NCI-H774 (cell line): ENCODE measurements around the gene PREP.
"Not testable (repeated sequence)": the region's sequence is repeated elsewhere in the genome, so short reads cannot be mapped to it uniquely, and the experiment has no call there.

Source experiments
- DNase-seq: peaks from one replicate; lab custom pipeline; 2025; lab: John Stamatoyannopoulos, UW

Gene PREP

DNA sequence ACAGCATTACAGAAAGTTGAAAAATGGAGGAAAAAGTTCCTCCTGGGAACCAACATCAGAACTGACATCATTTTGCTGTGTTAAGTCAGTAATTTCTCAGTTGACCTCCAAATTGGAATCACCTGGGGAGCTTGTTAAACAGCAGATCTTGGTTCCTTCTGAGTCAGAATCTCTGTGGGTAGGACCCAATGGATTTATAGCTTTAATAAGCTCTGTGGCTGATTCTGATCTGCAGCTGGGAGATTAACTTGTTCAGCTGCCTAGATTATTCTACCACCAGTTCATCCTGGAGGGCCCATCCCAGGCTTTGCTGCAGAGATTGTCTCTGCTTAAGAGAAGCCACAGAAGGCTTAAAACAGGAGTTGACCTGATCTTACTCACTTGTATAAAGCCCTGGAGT lies 132.4 kb downstream of the PREP start:
- DNase-seq, result no peak

DNA sequence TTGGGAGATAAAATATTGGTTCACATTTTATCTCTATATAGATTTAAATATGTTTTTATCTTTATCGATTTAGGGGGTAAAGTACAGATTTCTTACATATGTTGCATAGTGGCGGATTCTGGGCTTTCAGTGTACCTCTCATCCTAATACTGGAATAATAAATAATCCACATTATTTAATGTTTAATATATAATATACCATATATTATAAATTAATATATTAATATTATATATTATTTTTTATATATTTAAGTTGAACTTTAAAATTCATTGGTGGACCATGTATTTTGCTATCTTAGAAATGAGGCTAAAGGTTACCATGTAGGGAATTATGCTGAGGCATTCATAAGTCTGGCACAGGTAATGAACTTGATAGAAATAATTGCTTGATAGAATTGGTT lies 133.5 kb downstream of the PREP start:
- DNase-seq, result no peak

DNA sequence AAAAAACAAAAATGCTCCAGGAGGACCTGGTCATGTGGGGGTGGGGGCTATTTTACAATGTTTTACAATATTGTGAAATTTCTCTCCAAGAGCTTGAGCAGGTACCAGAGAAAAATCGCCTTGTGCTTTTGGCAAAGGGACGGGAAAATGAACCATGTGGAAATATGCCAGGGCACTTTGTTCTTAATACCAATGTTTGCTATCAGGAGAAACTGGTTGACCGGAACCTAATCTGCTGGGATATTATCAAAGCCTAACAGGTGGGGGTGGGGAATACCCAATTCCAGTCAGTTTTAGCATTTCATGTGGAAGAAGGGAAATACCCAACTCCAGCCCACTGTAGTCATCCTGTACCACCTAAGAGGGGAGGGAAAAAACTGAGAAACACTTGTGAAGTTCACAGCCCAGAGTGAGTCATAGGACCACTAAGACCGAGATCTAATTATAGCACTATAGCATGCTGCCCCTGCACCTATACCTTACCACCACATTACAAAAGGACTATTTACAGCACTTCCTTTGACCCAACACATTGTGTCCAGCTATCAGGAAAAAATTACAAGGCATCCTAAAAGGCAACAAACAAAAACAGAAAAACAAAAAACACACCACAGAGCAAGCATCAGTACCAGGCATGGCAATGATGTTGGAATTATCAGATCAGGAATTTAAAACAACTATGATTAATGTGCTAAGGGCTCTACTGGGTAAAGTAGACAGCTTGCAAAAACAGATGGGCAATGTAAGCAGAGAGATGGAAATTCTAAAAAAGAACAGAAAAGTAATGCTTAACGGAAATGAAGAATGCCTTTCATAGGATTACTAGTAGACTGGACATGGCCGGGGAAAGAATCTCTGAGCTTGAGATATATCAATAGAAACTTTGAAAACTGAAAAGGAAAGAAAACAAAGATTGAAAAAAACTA lies 138.9 kb downstream of the PREP start:
- DNase-seq, result no peak

DNA sequence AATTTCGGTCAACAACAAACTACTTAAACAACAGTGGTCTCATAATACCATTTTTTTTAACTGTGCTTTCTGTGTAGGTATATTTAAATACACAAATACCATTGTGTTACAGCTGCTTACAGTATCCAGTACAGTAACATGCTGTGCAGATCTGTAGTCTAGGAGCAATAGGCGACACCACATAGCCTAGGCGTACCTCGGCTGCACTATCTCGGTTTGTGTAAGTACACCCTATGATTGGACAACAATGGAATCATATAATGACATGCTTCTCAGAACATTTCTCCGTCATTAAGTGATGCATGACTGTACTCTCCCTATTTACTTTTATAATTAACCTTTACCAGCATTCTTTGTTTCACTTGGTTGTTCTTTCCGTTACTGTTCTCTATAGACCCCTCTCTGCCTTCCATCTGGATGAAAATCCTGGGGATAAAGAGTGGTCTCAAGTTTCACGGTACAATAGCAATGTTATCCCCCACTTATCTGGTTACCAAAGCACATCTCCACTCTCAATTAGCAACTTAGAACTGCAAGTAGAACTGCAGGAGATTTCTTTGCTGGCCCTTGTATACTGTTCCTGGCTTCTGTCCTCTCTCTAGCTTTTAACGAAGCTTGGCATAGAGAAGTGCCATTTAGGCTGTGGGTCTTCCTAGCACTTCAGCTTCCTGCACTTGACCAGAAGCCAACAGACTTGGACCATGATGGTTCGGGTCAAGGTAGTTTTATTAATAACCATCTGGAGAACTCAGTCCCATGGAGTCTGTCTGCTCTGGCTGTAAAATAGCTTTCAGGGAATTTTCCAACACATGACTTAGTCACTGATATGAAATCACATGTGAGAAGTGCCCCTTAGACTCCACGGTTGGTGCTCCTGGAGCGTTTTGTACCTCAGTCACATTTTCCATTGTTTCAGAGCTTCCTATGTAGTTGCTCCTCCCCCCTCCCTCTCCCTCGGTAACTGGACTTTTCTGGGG lies 142.7 kb downstream of the PREP start:
- peak; percentile 46 for DNase-seq

DNA sequence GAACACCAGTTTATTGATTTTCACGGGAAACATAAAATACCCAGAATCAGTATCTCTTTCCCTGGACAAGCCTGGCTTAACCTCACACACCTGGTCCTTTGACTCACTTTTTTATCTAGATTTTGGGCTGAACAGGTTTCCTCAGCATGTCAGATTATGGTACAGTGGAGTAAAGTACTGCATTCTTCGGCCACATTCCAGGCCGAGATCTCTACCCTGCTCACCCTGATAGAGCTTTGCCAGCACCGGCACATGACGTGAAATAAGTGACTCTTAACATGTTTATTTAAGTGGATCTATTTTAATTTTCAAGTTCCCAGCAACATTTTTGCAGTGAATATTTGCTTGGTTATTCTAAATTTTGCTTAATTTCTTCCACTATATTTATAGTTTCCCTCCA lies 144.1 kb downstream of the PREP start:
- DNase-seq, result no peak

DNA sequence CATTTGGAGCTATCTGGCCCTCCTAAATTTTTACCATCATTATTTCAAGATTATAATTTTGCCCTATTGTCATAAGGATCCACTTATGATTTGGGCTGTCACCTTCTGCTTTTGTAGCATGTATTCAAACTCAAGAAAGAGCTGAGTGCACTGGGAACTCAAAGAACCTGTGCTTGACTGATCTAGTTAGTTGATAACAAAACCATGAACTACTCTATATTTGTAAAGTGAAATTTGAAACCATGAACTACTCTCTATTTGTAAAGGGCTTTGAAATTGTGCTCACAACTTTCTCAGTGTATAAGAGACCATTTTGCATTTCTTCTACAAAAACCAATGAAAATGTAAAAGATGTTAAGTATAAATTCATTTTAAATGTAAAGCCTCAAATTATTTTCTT lies 145.5 kb downstream of the PREP start:
- peak; percentile 22 for DNase-seq

DNA sequence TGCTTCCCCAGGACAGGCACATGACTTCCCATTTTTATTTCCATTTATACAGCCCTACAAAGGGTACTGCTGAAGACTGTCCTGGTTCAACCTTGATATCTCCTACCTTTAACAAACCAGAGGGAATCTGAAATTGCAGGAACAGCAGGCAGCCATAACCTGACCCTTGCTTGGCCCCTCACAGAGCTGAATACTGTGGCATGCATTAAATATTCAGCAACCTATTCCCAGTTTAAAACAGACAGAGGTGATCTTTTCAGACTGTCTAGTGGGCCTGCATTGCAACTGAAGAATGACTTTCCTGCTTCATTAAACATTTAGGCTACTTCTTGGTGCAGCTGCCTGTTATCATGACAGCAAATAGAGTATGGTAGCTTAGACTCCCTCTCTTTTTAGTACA lies 146.3 kb downstream of the PREP start:
- no peak for DNase-seq

DNA sequence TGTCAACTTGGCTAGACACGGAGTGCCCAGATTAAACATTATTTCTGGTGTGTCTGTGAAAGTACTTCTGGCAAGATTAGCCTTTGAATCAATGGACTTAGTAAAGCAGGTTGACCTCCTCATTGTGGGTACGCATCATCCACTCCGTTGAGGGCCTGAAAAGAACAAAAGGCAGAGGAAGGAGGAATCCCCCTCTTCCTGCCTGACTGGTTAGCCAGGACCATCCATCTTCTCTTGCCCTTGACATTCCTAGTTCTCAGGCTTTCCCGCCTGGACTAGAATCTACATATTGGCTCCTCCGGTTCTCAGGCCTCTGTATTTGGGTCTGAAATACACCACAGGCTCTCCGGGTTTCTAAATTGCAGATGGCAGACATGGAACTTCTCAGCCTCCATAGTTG lies 149.1 kb downstream of the PREP start:
- no peak for DNase-seq

DNA sequence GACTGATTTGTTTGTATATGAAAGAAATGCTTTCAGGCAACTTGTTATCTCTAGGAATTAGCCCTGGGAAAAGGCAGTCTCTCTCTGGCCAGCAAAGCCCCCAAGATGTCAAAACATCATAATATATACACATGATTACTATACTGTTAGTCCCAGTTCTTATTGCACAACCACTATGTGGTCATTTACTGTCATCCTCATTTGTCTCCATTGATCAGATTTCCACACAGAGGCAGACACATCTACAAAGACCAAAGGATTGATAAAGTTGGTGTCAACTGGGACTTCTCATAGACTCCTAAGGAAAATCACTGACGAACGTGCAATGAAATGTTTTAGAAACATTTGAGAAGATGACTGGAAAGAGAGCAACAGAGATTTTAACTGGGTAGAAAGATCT lies 151.2 kb downstream of the PREP start:
- DNase-seq, result no peak

DNA sequence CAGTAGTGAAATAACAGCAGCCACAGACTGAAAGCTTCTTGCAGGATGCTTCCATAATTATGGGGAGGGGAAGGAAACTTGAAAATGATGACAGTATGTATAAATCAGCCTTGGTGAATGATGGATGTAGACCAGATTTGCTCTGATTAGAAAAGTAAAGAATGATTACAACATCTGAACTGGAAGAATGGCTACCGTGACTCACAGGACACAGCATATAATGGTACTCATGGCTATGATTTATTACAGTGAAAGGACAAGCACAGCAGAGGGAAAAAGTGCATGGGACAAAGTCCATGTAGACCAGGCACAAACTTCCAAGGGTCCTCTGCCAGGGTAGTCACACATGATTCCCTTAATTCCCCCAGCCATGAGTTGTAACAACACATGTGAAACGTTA lies 152.3 kb downstream of the PREP start:
- no peak for DNase-seq

DNA sequence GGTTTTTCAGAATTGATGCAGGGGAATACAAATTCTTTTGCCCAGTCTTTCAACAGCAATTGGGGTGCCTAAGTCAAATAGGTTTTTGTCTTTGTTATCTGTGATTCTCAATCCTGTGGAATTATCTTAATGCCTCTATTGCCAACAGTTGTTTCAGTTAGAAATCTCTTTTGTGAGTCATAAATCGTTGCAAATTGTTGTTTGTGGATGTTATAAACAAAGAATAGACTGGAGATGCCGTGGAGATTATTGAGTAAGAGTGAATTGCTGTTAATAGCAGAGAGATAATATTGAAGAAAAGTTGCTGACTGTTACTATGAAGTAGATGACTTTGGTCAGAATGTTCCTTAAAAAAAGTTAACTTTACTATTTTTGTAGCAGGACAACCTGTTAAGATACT lies 159.4 kb downstream of the PREP start:
- no peak for DNase-seq

DNA sequence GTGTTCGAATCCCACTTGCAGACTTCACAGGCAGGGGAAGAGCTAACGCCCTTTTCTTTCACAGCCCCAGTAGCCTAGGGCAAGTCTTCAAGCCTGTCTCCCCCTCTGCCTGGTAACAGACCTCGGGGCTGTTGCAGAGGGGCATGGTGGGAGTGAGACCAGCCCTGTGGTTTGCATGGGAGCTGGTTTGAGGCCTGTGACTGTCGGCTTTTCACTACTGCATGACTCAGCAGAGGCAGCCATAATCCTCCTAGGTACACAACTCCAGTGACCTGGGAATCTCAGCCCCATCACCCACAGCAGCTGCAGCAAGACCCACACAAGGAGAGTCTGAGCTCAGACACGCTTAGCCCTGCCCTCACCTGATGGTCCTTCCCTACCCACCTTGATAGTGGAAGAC lies 167.7 kb downstream of the PREP start:
- no peak for DNase-seq

DNA sequence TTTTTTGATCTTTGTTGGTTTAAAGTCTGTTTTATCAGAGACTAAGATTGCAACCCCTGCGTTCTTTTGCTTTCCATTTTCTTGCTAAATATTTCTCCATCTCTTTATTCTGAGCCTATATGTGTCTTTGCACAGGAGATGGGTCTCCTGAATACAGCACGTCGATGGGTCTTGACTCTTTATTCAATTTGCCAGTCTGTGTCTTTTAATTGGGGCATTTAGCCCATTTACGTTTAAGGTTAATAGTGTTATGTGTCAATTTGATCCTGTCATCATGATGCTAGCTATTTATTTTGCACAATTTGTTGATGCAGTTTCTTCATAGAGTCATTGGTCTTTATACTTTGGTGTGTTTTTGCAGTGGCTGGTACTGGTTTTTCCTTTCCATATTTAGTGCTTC lies 171.1 kb downstream of the PREP start:
- not testable (repeated sequence) for DNase-seq
